PC-3 (cell line): ENCODE results near the gene BPIFB2.

Experiments used
- EZH2 ChIP-seq: fragments of 300-600 bp; sonication (generic); IDR thresholded peaks from one replicate; pipeline ENCODE4 v1.6.1; 2017; ENCODE audit warnings: antibody characterized with exemption, mild to moderate bottlenecking, low read length; ENCODE audit not compliant: unreplicated experiment
- EZH2phosphoT487 ChIP-seq: fragments of 300-600 bp; sonication (generic); IDR thresholded peaks from 2 replicates; pipeline ENCODE4 v1.6.1; 2018; ENCODE audit warnings: mild to moderate bottlenecking, antibody characterized with exemption, low read length, borderline replicate concordance
- TF ChIP-seq, protein P1 (sequence below): fragments of 300-600 bp; sonication (generic); conservative IDR thresholded peaks from 2 replicates; pipeline ENCODE4 v1.5.1; 2017; ENCODE audit warnings: antibody characterized with exemption, low read depth, mild to moderate bottlenecking, low read length

DNA sequence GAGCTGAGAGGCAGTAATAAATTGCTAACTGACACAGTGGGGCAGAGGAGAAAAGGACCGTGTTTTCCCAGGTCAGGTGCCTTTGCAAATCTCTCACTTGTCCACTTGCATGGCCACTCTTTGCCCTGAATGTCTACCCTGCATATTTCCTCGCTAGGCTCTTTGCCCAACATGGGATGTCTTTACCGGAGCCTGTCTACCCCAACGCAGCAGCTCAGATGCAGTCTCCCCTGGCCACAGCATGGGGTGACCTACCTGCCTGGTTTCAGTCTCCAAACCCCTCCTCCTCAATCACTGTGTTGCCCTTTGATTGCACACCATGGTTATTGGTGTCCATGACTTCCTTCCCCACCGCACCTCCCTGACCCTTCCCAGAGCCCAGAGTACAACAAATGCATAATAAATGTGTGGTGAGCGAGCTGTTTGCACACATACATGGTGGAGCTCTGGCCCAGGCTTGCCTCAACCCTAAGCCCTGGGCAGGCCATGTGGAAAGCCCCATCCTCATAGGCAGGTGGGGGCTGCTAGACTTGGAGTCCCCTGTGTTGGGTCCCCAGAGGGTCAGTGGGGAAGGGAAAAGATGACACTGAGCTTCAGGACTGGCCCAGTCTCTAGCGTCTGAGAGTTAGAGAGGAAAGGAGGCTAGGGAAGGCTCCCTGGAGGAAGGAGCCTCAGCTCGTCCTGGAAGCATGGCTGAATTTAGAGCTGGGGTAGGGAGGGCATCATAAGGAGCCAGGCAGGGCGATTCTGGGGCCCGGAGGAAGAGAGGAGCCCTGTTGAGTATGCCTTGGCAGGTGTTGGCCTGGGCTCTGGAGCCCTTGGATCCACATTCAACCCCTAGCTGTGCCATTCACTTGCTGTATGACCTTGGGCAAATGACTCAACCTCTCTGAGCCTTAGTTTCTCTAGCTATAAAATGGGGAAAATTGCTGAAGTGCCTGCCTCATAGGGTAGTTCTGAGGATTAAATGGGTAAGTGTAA is 19.6 kb downstream of the BPIFB2 start:
- TF ChIP-seq, protein P1, sequence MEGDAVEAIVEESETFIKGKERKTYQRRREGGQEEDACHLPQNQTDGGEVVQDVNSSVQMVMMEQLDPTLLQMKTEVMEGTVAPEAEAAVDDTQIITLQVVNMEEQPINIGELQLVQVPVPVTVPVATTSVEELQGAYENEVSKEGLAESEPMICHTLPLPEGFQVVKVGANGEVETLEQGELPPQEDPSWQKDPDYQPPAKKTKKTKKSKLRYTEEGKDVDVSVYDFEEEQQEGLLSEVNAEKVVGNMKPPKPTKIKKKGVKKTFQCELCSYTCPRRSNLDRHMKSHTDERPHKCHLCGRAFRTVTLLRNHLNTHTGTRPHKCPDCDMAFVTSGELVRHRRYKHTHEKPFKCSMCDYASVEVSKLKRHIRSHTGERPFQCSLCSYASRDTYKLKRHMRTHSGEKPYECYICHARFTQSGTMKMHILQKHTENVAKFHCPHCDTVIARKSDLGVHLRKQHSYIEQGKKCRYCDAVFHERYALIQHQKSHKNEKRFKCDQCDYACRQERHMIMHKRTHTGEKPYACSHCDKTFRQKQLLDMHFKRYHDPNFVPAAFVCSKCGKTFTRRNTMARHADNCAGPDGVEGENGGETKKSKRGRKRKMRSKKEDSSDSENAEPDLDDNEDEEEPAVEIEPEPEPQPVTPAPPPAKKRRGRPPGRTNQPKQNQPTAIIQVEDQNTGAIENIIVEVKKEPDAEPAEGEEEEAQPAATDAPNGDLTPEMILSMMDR = no peak
- no peak for TF ChIP-seq EZH2
- no peak for TF ChIP-seq EZH2phosphoT487
